Caco-2 (cell line): ENCODE data around the gene LAMTOR5. TPM values are rescaled to one million over a fixed set of nuclear protein-coding genes. Genes with fewer than 3 reads are reported as not detected.

ENCODE experiments used
- BruUV-seq: library from RNA; stranded (reverse); fragments of 400-500 nt; replicated peaks from 2 replicates; lab custom pipeline; 2021; lab: Mats Ljungman, UMichigan
- CTCF ChIA-PET: fragments of 300-600 bp; sonication (Branson Sonifier 250); formaldehyde crosslinking; loops from one replicate; lab custom pipeline; 2022; ENCODE audit warnings: antibody characterized with exemption; lab: Charles Lee
- POLR2A ChIA-PET: fragments of 300-600 bp; sonication (Branson Sonifier 250); formaldehyde crosslinking; loops from one replicate; lab custom pipeline; 2022; ENCODE audit warnings: antibody characterized with exemption; lab: Charles Lee
- DNase-seq, 2 experiments: peaks; one replicate each; pipeline versions ENCODE4 v3.0.0 to v3.0.0-alpha.2; 2020 to 2022
- H3K27me3 ChIP-seq: replicated peaks from 2 replicates; pipeline ENCODE4 v1.6.0; 2011; ENCODE audit warnings: low read length; ENCODE audit not compliant: control insufficient read depth, insufficient read depth
- H3K36me3 ChIP-seq: 2 replicates; pipeline ENCODE4 v1.5.1; 2011; ENCODE audit warnings: low read length; ENCODE audit not compliant: control insufficient read depth, insufficient read depth
- H3K4me1 ChIP-seq: fragments of 250-450 bp; sonication (Bioruptor Pico); 2 replicates; pipeline ENCODE4 v1.5.1; 2020; ENCODE audit warnings: mild to moderate bottlenecking
- H3K4me3 ChIP-seq: 2 replicates; pipeline ENCODE4 v1.5.1; 2011; ENCODE audit warnings: low read depth, mild to moderate bottlenecking, control low read depth, low read length
- H3K9me3 ChIP-seq: fragments of 250-450 bp; sonication (Bioruptor Pico); 2 replicates; pipeline ENCODE4 v1.5.1; 2020; ENCODE audit warnings: mild to moderate bottlenecking, moderate library complexity
- H3K27ac Mint-ChIP-seq: one replicate; pipeline ENCODE4 v1.8.0; 2022; ENCODE audit warnings: mixed read lengths; ENCODE audit not compliant: unreplicated experiment
- H3K27me3 Mint-ChIP-seq: one replicate; pipeline ENCODE4 v1.8.0; 2022; ENCODE audit warnings: mixed read lengths; ENCODE audit not compliant: insufficient read depth, unreplicated experiment
- H3K36me3 Mint-ChIP-seq: one replicate; pipeline ENCODE4 v1.8.0; 2022; ENCODE audit warnings: mild to moderate bottlenecking, mixed read lengths; ENCODE audit not compliant: insufficient read depth, unreplicated experiment
- H3K4me1 Mint-ChIP-seq: one replicate; pipeline ENCODE4 v1.8.0; 2022; ENCODE audit warnings: low read depth, mixed read lengths; ENCODE audit not compliant: unreplicated experiment
- H3K4me3 Mint-ChIP-seq: one replicate; pipeline ENCODE4 v1.8.0; 2022; ENCODE audit warnings: mild to moderate bottlenecking, moderate library complexity, mixed read lengths; ENCODE audit not compliant: unreplicated experiment
- H3K9me3 Mint-ChIP-seq: one replicate; pipeline ENCODE4 v1.8.0; 2022; ENCODE audit warnings: mixed read lengths; ENCODE audit not compliant: unreplicated experiment
- CTCF ChIP-seq, 2 experiments: fragments of 200-600 bp in 1 of 2; IDR thresholded peaks; 1 replicate in 1 of 2; 2 replicates in 1 of 2; pipeline versions ENCODE4 v1.5.1 to v1.8.0; 2011 to 2022; ENCODE audit warnings: antibody characterized with exemption in 1 of 2, control low read depth in 1 of 2, inconsistent platforms in 1 of 2, low read depth in 1 of 2, low read length in 1 of 2, mild to moderate bottlenecking in 1 of 2, moderate library complexity in 1 of 2; ENCODE audit not compliant: insufficient read depth in 1 of 2, severe bottlenecking in 1 of 2, unreplicated experiment in 1 of 2
- intact Hi-C: fragments of 100-400 bp; cut with micrococcal nuclease; formaldehyde crosslinking; loops from one replicate; pipeline ENCODE4 v1.10.0; 2022; ENCODE audit not compliant: unreplicated experiment
- total RNA-seq: library from RNA; stranded (reverse); gene quantifications from 2 replicates; pipeline ENCODE4 v1.2.3, GENCODE V29; 2022

Gene LAMTOR5
- total RNA-seq, 1 experiment from 2014 or later = 106 TPM

GRCh38 chr1:110454328-110454727 lies 46.8 kb upstream of the LAMTOR5 start:
- no peak overlapping the region for H3K4me3 Mint-ChIP-seq
- Histone ChIP-seq H3K36me3 (no peaks in the 10 kb centered on the region), H3K4me1 (no peaks in the 10 kb centered on the region), H3K27me3 (no peaks in the 10 kb centered on the region), H3K4me3 (no peak overlapping the region), H3K9me3 (no peaks in the 10 kb centered on the region)
- intact Hi-C loops = no loop called here
- H3K36me3 Mint-ChIP-seq = no peaks in the 10 kb centered on the region
- H3K4me1 Mint-ChIP-seq = no peaks in the 10 kb centered on the region
- no peak for DNase-seq
- no TSS peak for BruUV-seq
- ChIA-PET POLR2A (no interaction called here), CTCF (interaction anchor here (0.8 to 1.1 kb wide), 2 partner anchors 42 to 257 kb away, joined by 3 to 4 read pairs; no protein-coding TSS in a partner anchor)
- no peak overlapping the region for H3K27ac Mint-ChIP-seq
- no peaks in the 10 kb centered on the region for H3K27me3 Mint-ChIP-seq
- no peaks in the 10 kb centered on the region for H3K9me3 Mint-ChIP-seq
- no peak for TF ChIP-seq CTCF (IDR thresholded peaks at IDR 0.05; ENCODE audit: insufficient read depth in 1 of 2, low read depth in 1 of 2, low read length in 1 of 2, severe bottlenecking in 1 of 2, unreplicated experiment in 1 of 2)

- Mint-ChIP-seq H3K4me1 (no peaks in the 10 kb centered on the region), H3K27me3 (peaks cover 2% of the 10 kb centered on the region), H3K27ac (no peak overlapping the region), H3K9me3 (no peaks in the 10 kb centered on the region), H3K36me3 (no peaks in the 10 kb centered on the region), H3K4me3 (no peak overlapping the region)
- H3K36me3 ChIP-seq = no peaks in the 10 kb centered on the region
- H3K27me3 ChIP-seq = no peaks in the 10 kb centered on the region
- H3K4me3 ChIP-seq = no peak overlapping the region
- no peaks in the 10 kb centered on the region for H3K9me3 ChIP-seq
- ChIA-PET POLR2A (no interaction called here), CTCF (no interaction called here)
- no peaks in the 10 kb centered on the region for H3K4me1 ChIP-seq
- no peak for DNase-seq
- BruUV-seq = no TSS peak
- intact Hi-C loops = no loop called here
- TF ChIP-seq CTCF (IDR thresholded peaks at IDR 0.05; ENCODE audit: insufficient read depth in 1 of 2, low read depth in 1 of 2, low read length in 1 of 2, severe bottlenecking in 1 of 2, unreplicated experiment in 1 of 2) = no peak
Observed at GRCh38 chr1:110453829-110454228, 46.3 kb upstream of the LAMTOR5 start.

GRCh38 chr1:110452330-110452729 lies 44.8 kb upstream of the LAMTOR5 start:
- peaks cover 2% of the 10 kb centered on the region for H3K27me3 Mint-ChIP-seq

More at GRCh38 chr1:110452330-110452729, 44.8 kb upstream of the LAMTOR5 start:
- intact Hi-C loops = no loop called here
- H3K9me3 ChIP-seq = no peaks in the 10 kb centered on the region
- DNase-seq = no peak
- Mint-ChIP-seq H3K4me1 (no peaks in the 10 kb centered on the region), H3K9me3 (no peaks in the 10 kb centered on the region), H3K36me3 (no peaks in the 10 kb centered on the region), H3K27ac (no peak overlapping the region), H3K4me3 (no peak overlapping the region)
- no peak for TF ChIP-seq CTCF (IDR thresholded peaks at IDR 0.05; ENCODE audit: insufficient read depth in 1 of 2, low read depth in 1 of 2, low read length in 1 of 2, severe bottlenecking in 1 of 2, unreplicated experiment in 1 of 2)
- H3K4me1 ChIP-seq = no peaks in the 10 kb centered on the region
- H3K27me3 ChIP-seq = no peaks in the 10 kb centered on the region
- POLR2A ChIA-PET = no interaction called here
- BruUV-seq = no TSS peak
- CTCF ChIA-PET = interaction anchor here (1.1 kb wide), 1 partner anchor 245 kb away, joined by 5 read pairs; no protein-coding TSS in a partner anchor
- no peaks in the 10 kb centered on the region for H3K36me3 ChIP-seq
- H3K4me3 ChIP-seq = no peak overlapping the region
